22Rv1 (cell line): Measurements from ENCODE around the gene SMOC2.
"Not testable (repeated sequence)": the region's sequence is repeated elsewhere in the genome, so short reads cannot be mapped to it uniquely, and the experiment has no call there.

Experiments
- H3K27ac ChIP-seq: fragments of 450-650 bp; 2 replicates; pipeline ENCODE4 v1.5.1; 2017
- CTCF ChIP-seq: fragments of 450-650 bp; IDR thresholded peaks from 2 replicates; pipeline ENCODE4 v1.5.1; 2017; ENCODE audit warnings: mild to moderate bottlenecking
- ZFX ChIP-seq: fragments of 450-650 bp; IDR thresholded peaks from 2 replicates; pipeline ENCODE4 v1.6.1; 2017; ENCODE audit warnings: antibody characterized with exemption, borderline replicate concordance

SMOC2 gene

GRCh38 chr6:168686831-168687730 lies 246.1 kb downstream of the SMOC2 start:
- no peak overlapping the region for H3K27ac ChIP-seq
- TF ChIP-seq ZFX (no peak), CTCF (no peak)

- TF ChIP-seq ZFX = no peak
- TF ChIP-seq CTCF = no peak
- H3K27ac ChIP-seq = no peak overlapping the region
Observed at GRCh38 chr6:168690271-168690670, 249.3 kb downstream of the SMOC2 start.

GRCh38 chr6:168691774-168692173 lies 250.8 kb downstream of the SMOC2 start:
- TF ChIP-seq ZFX (no peak), CTCF (no peak)
- H3K27ac ChIP-seq = no peak overlapping the region

GRCh38 chr6:168692193-168692914 lies 251.4 kb downstream of the SMOC2 start:
- H3K27ac ChIP-seq = no peak overlapping the region
- TF ChIP-seq CTCF = no peak
- TF ChIP-seq ZFX = no peak

- not testable (repeated sequence) for H3K27ac ChIP-seq
Observed at GRCh38 chr6:168692915-168693257, 251.9 kb downstream of the SMOC2 start.

- H3K27ac ChIP-seq = not testable (repeated sequence)
Observed at GRCh38 chr6:168694797-168695196, 253.8 kb downstream of the SMOC2 start.

- H3K27ac ChIP-seq = no peak overlapping the region
- TF ChIP-seq CTCF (no peak), ZFX (no peak)
Observed at GRCh38 chr6:168695701-168696100, 254.7 kb downstream of the SMOC2 start.

GRCh38 chr6:168698923-168699322 lies 257.9 kb downstream of the SMOC2 start:
- H3K27ac ChIP-seq = no peak overlapping the region
- TF ChIP-seq CTCF (no peak), ZFX (no peak)
